Endodermal cell (in vitro differentiated cells): ENCODE results near the gene BAIAP2L2. TPM values are rescaled to one million over a fixed set of nuclear protein-coding genes. Genes with fewer than 3 reads are reported as not detected.

Experiments used
- DNase-seq: peaks from one replicate; pipeline ENCODE4 v3.0.0-alpha.2; 2017
- H3K27ac ChIP-seq: 2 replicates; pipeline ENCODE4 v1.5.1; 2013; ENCODE audit warnings: mild to moderate bottlenecking, low read depth, low read length, moderate library complexity
- H3K27me3 ChIP-seq: 2 replicates; pipeline ENCODE4 v1.6.1; 2013; ENCODE audit warnings: mild to moderate bottlenecking, low read length, moderate library complexity; ENCODE audit not compliant: insufficient read depth, control insufficient read depth, poor library complexity, severe bottlenecking
- H3K36me3 ChIP-seq: 2 replicates; pipeline ENCODE4 v1.7.0; 2013; ENCODE audit warnings: mild to moderate bottlenecking, low read length, moderate library complexity; ENCODE audit not compliant: control insufficient read depth, insufficient read depth
- H3K4me1 ChIP-seq: one replicate; pipeline ENCODE4 v1.7.0; 2013; ENCODE audit warnings: low read length; ENCODE audit not compliant: control insufficient read depth, insufficient read depth
- H3K4me3 ChIP-seq: 2 replicates; pipeline ENCODE4 v1.5.1; 2013; ENCODE audit warnings: mild to moderate bottlenecking, low read length, moderate library complexity
- H3K9ac ChIP-seq: 2 replicates; pipeline ENCODE4 v1.6.1; 2013; ENCODE audit warnings: mild to moderate bottlenecking, low read length, moderate library complexity; ENCODE audit not compliant: poor library complexity, severe bottlenecking; ENCODE audit errors: extremely low read depth
- H3K9me3 ChIP-seq: 2 replicates; pipeline ENCODE4 v1.6.1; 2013; ENCODE audit warnings: mild to moderate bottlenecking, low read length, moderate library complexity; ENCODE audit not compliant: control insufficient read depth
- H3K27ac Mint-ChIP-seq: 2 replicates; pipeline ENCODE4 v1.8.0; 2020; ENCODE audit warnings: mixed read lengths
- H3K27me3 Mint-ChIP-seq: 2 replicates; pipeline ENCODE4 v1.8.0; 2021; ENCODE audit warnings: mild to moderate bottlenecking, mixed read lengths; ENCODE audit not compliant: insufficient read depth
- H3K36me3 Mint-ChIP-seq: 2 replicates; pipeline ENCODE4 v1.8.0; 2020; ENCODE audit warnings: low read depth, mixed read lengths
- H3K4me1 Mint-ChIP-seq: 2 replicates; pipeline ENCODE4 v1.8.0; 2020; ENCODE audit warnings: mixed read lengths
- H3K4me3 Mint-ChIP-seq: 2 replicates; pipeline ENCODE4 v1.8.0; 2020; ENCODE audit warnings: mild to moderate bottlenecking, moderate library complexity, mixed read lengths
- H3K9me3 Mint-ChIP-seq: 2 replicates; pipeline ENCODE4 v1.8.0; 2020; ENCODE audit warnings: mild to moderate bottlenecking, mixed read lengths
- CTCF ChIP-seq: fragments of 200-600 bp; sonication (generic); conservative IDR thresholded peaks from 2 replicates; pipeline ENCODE4 v1.5.0; 2021; ENCODE audit warnings: antibody characterized with exemption, mild to moderate bottlenecking
- WGBS, 2 experiments: methylation state at CpG; one replicate each; pipeline versions ENCODE4 v1.1.5 to v1.1.7; 2013; ENCODE audit warnings: missing lambda C conversion rate in 2 of 2, mixed read lengths in 1 of 2; ENCODE audit not compliant: insufficient coverage in 1 of 2, insufficient read length in 1 of 2; 5-methylcytosine and 5-hydroxymethylcytosine counted together
- total RNA-seq, 2 donors: library from RNA; stranded (reverse); fragmentation: NEBNext Ultra II Directional in 1 of 2; extraction: Animal tissue kit (Norgen Biotek cat#: 25700) in 1 of 2; gene quantifications; 2 replicates in 1 of 2; 3 replicates in 1 of 2; pipeline ENCODE4 v1.2.1, GENCODE V29; 2021

Gene BAIAP2L2
- total RNA-seq, 2 donors from 2014 or later = 1.4 to 3.7 TPM

- no peak for TF ChIP-seq CTCF
- Histone ChIP-seq H3K4me3 (no peak overlapping the region), H3K4me1 (no peaks in the 10 kb centered on the region), H3K36me3 (peaks cover 7% of the 10 kb centered on the region), H3K27me3 (no peaks in the 10 kb centered on the region), H3K9ac (no peak overlapping the region), H3K27ac (no peak overlapping the region), H3K9me3 (no peaks in the 10 kb centered on the region)
- Mint-ChIP-seq H3K27me3 (no peaks in the 10 kb centered on the region), H3K4me1 (no peaks in the 10 kb centered on the region), H3K4me3 (no peak overlapping the region), H3K36me3 (peaks cover 34% of the 10 kb centered on the region), H3K9me3 (no peaks in the 10 kb centered on the region), H3K27ac (no peak overlapping the region)
- 94% methylated on average over 23 to 28 of the region's 28 CpGs for WGBS, 2 experiments
- DNase-seq = no peak
Measured at GRCh38 chr22:38132794-38133193, 22.3 kb upstream of the BAIAP2L2 start.

- no peak overlapping the region for H3K27ac ChIP-seq
- DNase-seq = no peak
- no peaks in the 10 kb centered on the region for H3K27me3 Mint-ChIP-seq
- H3K9ac ChIP-seq = no peak overlapping the region
- no peak for TF ChIP-seq CTCF
- H3K4me1 Mint-ChIP-seq = no peaks in the 10 kb centered on the region
- no peak overlapping the region for H3K4me3 Mint-ChIP-seq
- peaks cover 7% of the 10 kb centered on the region for H3K36me3 ChIP-seq
- no peaks in the 10 kb centered on the region for H3K9me3 ChIP-seq
- no peak overlapping the region for H3K27ac Mint-ChIP-seq
- peaks cover 31% of the 10 kb centered on the region for H3K36me3 Mint-ChIP-seq
- WGBS, 2 experiments = 93 to 97% methylated on average over 5 to 7 of the region's 7 CpGs
- H3K9me3 Mint-ChIP-seq = no peaks in the 10 kb centered on the region
- H3K27me3 ChIP-seq = no peaks in the 10 kb centered on the region
- H3K4me3 ChIP-seq = no peak overlapping the region
- no peaks in the 10 kb centered on the region for H3K4me1 ChIP-seq
Measured at GRCh38 chr22:38132136-38132535, 21.7 kb upstream of the BAIAP2L2 start.

GRCh38 chr22:38131399-38131798 lies 20.9 kb upstream of the BAIAP2L2 start:
- no peak for DNase-seq
- WGBS, 2 experiments = 93 to 100% methylated on average over 2 of the region's 2 CpGs
- Mint-ChIP-seq H3K4me3 (no peak overlapping the region), H3K9me3 (no peaks in the 10 kb centered on the region), H3K27me3 (no peaks in the 10 kb centered on the region), H3K27ac (no peak overlapping the region), H3K4me1 (no peaks in the 10 kb centered on the region), H3K36me3 (peaks cover 28% of the 10 kb centered on the region)
- no peak overlapping the region for H3K9ac ChIP-seq
- no peak for TF ChIP-seq CTCF
- no peaks in the 10 kb centered on the region for H3K27me3 ChIP-seq
- H3K9me3 ChIP-seq = no peaks in the 10 kb centered on the region
- no peaks in the 10 kb centered on the region for H3K4me1 ChIP-seq
- H3K27ac ChIP-seq = no peak overlapping the region
- peaks cover 7% of the 10 kb centered on the region for H3K36me3 ChIP-seq
- H3K4me3 ChIP-seq = no peak overlapping the region
